Thoracic aorta (tissue), 2 donors: ENCODE results near the gene TGM1. TPM values are rescaled to one million over a fixed set of nuclear protein-coding genes. Genes with fewer than 3 reads are reported as not detected.
"Not testable (repeated sequence)": the region's sequence is repeated elsewhere in the genome, so short reads cannot be mapped to it uniquely, and the experiment has no call there.

ENCODE experiments used
- ATAC-seq: fragments of 150-250 bp; one replicate; pipeline ENCODE4 v1.8.0; 2017; ENCODE audit warnings: low read depth; ENCODE audit not compliant: insufficient number of reproducible peaks, low FRiP score
- DNase-seq: peaks from one replicate; pipeline ENCODE4 v3.0.0-alpha.2; 2020; ENCODE audit warnings: low spot score
- H3K27ac ChIP-seq, 2 donors: fragments of 200-600 bp; sonication (generic); 1 replicate in 1 of 2; 2 replicates in 1 of 2; pipeline ENCODE4 v1.5.1; 2016; ENCODE audit warnings: mild to moderate bottlenecking in 2 of 2, moderate library complexity in 2 of 2
- H3K27me3 ChIP-seq: fragments of 200-600 bp; sonication (generic); replicated peaks from 2 replicates; pipeline ENCODE4 v1.6.0; 2016; ENCODE audit warnings: mild to moderate bottlenecking; ENCODE audit not compliant: insufficient read depth
- H3K36me3 ChIP-seq: fragments of 200-600 bp; sonication (generic); one replicate; pipeline ENCODE4 v1.5.1; 2016
- H3K4me1 ChIP-seq, 2 donors: fragments of 200-600 bp; sonication (generic); 1 replicate in 1 of 2; 2 replicates in 1 of 2; pipeline versions ENCODE4 v1.5.1 to v1.6.0; 2016; ENCODE audit warnings: low read depth in 2 of 2, mild to moderate bottlenecking in 1 of 2; ENCODE audit not compliant: control insufficient read depth in 1 of 2
- H3K4me3 ChIP-seq: fragments of 200-600 bp; sonication (generic); 2 replicates; pipeline ENCODE4 v1.5.1; 2016; ENCODE audit warnings: mild to moderate bottlenecking
- H3K9me3 ChIP-seq: fragments of 200-600 bp; sonication (generic); 2 replicates; pipeline ENCODE4 v1.5.1; 2016
- total RNA-seq, 2 donors: library from RNA; depleted of rRNA; stranded (reverse); fragments of >200 nt; gene quantifications; one replicate each; pipeline versions ENCODE4 v1.1.0 to v1.2.3, GENCODE V29; 2016
- TF ChIP-seq, protein P1 (sequence below): fragments of 200-600 bp; sonication (generic); IDR thresholded peaks from one replicate; pipeline ENCODE4 v1.5.1; 2019; ENCODE audit warnings: antibody characterized with exemption

Gene TGM1
- total RNA-seq, 2 donors from 2014 or later = 0.21 TPM; not detected in 1

DNA sequence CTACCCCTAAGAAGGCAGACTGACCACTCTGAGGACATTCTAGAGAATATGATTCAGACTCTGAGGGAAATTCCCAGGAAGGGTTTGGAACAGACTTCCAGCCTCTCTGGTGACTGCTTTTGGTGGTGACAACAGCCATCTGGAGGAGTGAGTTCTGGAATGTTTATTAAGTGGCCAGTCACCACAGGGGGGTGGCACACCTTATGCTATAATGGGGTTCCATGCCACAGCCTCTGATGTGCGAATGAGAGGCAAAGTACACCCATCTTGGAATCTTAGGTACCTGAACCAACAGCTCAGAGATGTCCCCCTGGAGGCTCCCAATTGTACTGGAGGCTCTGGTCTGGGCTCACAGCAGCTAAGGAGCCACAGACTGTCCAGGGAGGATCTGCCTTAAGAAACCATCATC lies 11.1 kb downstream of the TGM1 start:
- H3K4me3 ChIP-seq = no peak overlapping the region
- TF ChIP-seq, protein P1, sequence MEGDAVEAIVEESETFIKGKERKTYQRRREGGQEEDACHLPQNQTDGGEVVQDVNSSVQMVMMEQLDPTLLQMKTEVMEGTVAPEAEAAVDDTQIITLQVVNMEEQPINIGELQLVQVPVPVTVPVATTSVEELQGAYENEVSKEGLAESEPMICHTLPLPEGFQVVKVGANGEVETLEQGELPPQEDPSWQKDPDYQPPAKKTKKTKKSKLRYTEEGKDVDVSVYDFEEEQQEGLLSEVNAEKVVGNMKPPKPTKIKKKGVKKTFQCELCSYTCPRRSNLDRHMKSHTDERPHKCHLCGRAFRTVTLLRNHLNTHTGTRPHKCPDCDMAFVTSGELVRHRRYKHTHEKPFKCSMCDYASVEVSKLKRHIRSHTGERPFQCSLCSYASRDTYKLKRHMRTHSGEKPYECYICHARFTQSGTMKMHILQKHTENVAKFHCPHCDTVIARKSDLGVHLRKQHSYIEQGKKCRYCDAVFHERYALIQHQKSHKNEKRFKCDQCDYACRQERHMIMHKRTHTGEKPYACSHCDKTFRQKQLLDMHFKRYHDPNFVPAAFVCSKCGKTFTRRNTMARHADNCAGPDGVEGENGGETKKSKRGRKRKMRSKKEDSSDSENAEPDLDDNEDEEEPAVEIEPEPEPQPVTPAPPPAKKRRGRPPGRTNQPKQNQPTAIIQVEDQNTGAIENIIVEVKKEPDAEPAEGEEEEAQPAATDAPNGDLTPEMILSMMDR = no peak
- H3K4me1 ChIP-seq = no peaks in the 10 kb centered on the region
- no peak for DNase-seq
- no peak for ATAC-seq
- H3K27ac ChIP-seq = no peak overlapping the region
- no peaks in the 10 kb centered on the region for H3K9me3 ChIP-seq
- no peaks in the 10 kb centered on the region for H3K27me3 ChIP-seq
- H3K36me3 ChIP-seq = no peaks in the 10 kb centered on the region

DNA sequence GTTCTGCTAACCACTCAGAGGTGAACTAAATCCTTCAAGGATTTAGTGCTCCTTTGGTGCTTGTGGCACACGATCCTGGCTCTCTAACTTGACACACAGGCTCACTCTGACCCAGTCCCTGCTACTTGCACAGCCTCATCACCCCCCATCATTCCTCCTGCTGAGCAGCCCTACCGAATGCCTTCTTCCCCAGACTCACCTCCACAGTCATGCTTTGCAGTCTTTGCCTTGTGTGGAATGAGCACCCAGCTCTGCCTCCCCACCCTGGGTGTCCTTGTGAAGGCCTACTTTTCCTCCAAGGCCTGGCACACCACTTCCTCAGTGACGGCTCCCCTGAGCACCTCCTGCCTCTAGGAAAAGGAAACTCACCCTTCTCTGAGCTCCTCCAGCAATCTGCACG lies 12.6 kb downstream of the TGM1 start:
- DNase-seq (no peak), ATAC-seq (no peak)
- H3K27me3 ChIP-seq = no peaks in the 10 kb centered on the region
- H3K9me3 ChIP-seq = no peaks in the 10 kb centered on the region
- H3K4me3 ChIP-seq = no peak overlapping the region
- no peaks in the 10 kb centered on the region for H3K36me3 ChIP-seq
- no peaks in the 10 kb centered on the region for H3K4me1 ChIP-seq
- TF ChIP-seq, protein P1 = no peak
- H3K27ac ChIP-seq = no peak overlapping the region

DNA sequence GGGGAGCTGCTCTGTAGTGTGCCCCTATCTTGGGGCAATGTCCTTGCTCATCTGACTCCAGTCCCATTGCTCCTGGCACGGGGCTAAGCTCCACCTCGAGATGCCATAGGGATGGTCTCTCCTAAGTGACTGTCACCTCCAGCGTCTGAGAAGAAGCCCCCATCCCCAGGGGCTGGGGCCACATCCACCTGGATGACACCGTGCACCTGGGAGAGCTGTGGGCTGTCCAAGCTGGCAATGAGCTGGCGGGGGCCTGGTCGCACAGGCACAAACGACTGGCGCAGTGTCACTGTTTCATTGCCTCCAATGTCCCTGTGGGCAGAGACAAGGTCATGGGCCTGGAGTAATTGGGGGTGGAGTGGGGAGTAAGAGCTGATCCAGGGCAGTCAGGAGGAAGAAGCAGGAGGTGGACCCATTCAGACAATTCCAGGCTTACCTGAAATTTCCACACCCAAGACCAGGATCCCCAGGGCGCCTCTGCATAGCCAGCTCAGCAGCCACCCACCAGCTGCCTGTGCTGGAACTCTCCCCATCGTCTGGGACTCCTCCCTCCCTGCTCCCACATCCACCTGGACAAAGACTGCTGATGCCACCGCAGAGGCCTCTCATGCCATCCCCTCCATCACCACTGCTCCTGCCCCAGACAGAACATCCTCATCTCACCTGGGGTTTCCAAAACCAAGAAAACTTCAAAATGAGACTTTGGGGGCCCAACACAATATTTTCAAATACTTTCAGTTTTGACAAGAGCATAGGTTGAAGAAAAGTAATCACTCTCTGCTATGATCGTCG lies 13.6 kb downstream of the TGM1 start:
- Histone ChIP-seq H3K27ac (no peak overlapping the region), H3K9me3 (no peaks in the 10 kb centered on the region), H3K4me1 (no peaks in the 10 kb centered on the region), H3K36me3 (no peaks in the 10 kb centered on the region), H3K27me3 (no peaks in the 10 kb centered on the region), H3K4me3 (no peak overlapping the region)
- ATAC-seq (no peak), DNase-seq (no peak)
- TF ChIP-seq, protein P1 = no peak

DNA sequence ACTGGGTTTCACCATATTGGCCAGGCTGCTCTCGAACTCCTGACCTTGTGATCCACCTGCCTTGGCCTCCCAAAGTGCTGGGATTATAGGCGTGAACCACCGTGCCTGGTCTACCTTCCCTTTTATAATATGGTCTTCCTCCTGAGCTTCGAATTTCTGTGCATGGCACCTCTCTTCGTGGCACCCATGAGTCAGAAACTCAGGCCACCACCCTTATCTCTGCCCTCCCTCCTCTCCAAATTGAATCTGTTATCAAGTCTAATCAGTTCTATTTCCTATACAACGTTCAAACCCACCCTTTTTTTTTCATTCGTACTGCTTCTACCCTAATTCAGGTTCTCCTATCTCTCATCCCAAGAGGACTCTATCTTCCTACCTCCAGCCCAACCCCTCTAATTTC lies 15.6 kb downstream of the TGM1 start:
- H3K9me3 ChIP-seq = no peaks in the 10 kb centered on the region
- H3K36me3 ChIP-seq = no peaks in the 10 kb centered on the region
- DNase-seq (no peak), ATAC-seq (no peak)
- H3K27ac ChIP-seq = no peak overlapping the region
- H3K4me1 ChIP-seq = peaks cover 0 to 8% of the 10 kb centered on the region in 2 donors
- no peak overlapping the region for H3K4me3 ChIP-seq
- no peaks in the 10 kb centered on the region for H3K27me3 ChIP-seq
- TF ChIP-seq, protein P1 = no peak

DNA sequence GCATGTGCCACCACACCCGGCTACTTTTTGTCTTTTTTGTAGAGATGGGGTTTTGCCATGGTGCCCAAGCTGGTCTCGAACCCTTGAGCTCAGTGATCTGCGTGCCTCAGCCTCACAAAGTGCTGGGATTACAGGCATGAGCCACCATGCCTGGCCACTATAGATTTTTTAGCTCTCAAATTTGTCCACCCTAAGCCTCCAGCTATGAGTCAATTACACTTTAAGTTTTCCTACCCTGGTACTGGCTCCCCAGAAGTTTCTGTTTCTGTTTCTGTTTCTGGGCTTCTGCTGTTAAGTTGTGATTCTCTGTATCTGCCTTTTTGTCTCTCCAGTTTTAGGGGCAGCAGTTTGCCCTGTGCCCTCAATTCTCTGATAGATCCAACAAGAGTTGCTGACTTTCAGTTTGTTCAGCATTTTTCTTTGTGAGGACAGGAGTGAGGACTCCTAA lies 16.2 kb downstream of the TGM1 start:
- Histone ChIP-seq H3K4me3 (no peak overlapping the region), H3K27me3 (no peaks in the 10 kb centered on the region), H3K9me3 (no peaks in the 10 kb centered on the region), H3K36me3 (no peaks in the 10 kb centered on the region), H3K4me1 (peaks cover 0 to 8% of the 10 kb centered on the region in 2 donors), H3K27ac (no peak overlapping the region)
- DNase-seq (no peak), ATAC-seq (no peak)
- TF ChIP-seq, protein P1 = no peak

DNA sequence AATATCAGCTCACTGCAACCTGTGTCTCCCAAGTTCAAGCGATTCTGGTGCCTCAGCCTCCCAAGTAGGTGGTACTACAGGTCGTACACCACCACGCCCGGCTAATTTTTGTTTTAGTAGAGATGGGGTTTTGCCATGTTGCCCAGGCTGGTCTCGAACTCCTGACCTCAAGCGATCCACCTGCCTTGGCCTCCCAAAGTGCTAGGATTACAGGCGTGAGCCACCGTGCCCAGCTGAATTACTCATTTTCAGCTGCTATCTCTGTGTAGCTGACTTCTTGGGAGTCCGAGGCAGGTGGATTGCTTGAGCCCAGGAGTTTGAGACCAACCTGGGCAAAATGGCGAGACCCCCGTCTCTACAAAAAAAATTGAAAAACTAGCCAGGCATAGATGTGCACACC lies 17.6 kb downstream of the TGM1 start:
- DNase-seq, H3K36me3 ChIP-seq, ATAC-seq, H3K27ac ChIP-seq, H3K27me3 ChIP-seq, H3K4me3 ChIP-seq, H3K9me3 ChIP-seq: not testable (repeated sequence)
- peaks cover 11 to 21% of the 10 kb centered on the region in 2 donors for H3K4me1 ChIP-seq
